ENCODE measurements around the gene INTS2. TPM values are rescaled to one million over a fixed set of nuclear protein-coding genes. Genes with fewer than 3 reads are reported as not detected.
"Not testable (repeated sequence)": the region's sequence is repeated elsewhere in the genome, so short reads cannot be mapped to it uniquely, and the experiment has no call there.

Gene INTS2
- total RNA-seq, 1 donor from 2014 or later, result 9.5 TPM

DNA sequence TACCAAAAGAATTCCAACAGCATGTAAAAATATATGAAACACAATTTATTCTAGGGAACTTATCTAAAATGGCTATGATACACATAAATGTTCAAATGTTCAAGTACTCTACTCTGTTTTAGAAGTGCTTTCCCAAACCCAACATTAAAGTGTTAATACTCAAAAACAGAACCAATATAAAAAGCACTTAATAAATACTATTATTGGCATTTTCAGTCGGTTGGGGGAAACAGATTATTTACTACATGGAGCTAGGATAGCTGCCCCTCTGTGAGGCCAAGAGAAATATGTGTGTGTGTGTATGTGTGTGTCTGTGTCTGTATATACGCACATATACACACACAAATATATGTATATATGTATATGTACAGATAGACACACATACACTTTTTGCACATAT lies 32.4 kb downstream of the INTS2 start:
- no peak overlapping the region for H3K4me3 Mint-ChIP-seq (ENCODE audit: unreplicated experiment)
- H3K27ac Mint-ChIP-seq (ENCODE audit: unreplicated experiment), result no peak overlapping the region
- DNase-seq (ENCODE audit: low spot score), result no peak
- H3K9me3 Mint-ChIP-seq (ENCODE audit: low read depth), result no peaks in the 10 kb centered on the region
- H3K36me3 Mint-ChIP-seq (ENCODE audit: low read depth), result peaks cover 11% of the 10 kb centered on the region
- no peaks in the 10 kb centered on the region for H3K4me1 Mint-ChIP-seq (ENCODE audit: low read depth)
- no peaks in the 10 kb centered on the region for H3K27me3 Mint-ChIP-seq (ENCODE audit: low read depth)
- TF ChIP-seq, protein P1, sequence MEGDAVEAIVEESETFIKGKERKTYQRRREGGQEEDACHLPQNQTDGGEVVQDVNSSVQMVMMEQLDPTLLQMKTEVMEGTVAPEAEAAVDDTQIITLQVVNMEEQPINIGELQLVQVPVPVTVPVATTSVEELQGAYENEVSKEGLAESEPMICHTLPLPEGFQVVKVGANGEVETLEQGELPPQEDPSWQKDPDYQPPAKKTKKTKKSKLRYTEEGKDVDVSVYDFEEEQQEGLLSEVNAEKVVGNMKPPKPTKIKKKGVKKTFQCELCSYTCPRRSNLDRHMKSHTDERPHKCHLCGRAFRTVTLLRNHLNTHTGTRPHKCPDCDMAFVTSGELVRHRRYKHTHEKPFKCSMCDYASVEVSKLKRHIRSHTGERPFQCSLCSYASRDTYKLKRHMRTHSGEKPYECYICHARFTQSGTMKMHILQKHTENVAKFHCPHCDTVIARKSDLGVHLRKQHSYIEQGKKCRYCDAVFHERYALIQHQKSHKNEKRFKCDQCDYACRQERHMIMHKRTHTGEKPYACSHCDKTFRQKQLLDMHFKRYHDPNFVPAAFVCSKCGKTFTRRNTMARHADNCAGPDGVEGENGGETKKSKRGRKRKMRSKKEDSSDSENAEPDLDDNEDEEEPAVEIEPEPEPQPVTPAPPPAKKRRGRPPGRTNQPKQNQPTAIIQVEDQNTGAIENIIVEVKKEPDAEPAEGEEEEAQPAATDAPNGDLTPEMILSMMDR (IDR thresholded peaks at IDR 0.05), result no peak

DNA sequence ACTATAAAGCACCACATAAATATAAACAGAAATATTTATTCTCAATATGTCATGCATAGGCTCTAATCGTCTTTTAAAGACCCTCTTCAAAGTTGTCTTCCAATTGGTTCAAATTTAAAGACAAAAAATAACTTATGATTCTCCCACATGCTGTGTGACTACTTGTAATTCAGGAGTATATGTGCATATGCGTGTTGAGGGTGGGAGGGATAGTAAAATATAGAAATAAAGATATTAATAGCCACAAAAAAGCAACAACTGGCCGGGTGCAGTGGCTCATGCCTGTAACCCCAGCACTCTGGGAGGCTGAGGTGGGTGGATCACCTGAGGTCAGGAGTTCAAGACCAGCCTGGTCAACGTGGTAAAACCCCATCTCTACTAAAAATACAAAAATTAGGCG lies 33.5 kb downstream of the INTS2 start:
- not testable (repeated sequence) for H3K4me1 Mint-ChIP-seq (ENCODE audit: low read depth); H3K9me3 Mint-ChIP-seq (ENCODE audit: low read depth); H3K27me3 Mint-ChIP-seq (ENCODE audit: low read depth); DNase-seq (ENCODE audit: low spot score); H3K36me3 Mint-ChIP-seq (ENCODE audit: low read depth); H3K4me3 Mint-ChIP-seq (ENCODE audit: unreplicated experiment); H3K27ac Mint-ChIP-seq (ENCODE audit: unreplicated experiment)

DNA sequence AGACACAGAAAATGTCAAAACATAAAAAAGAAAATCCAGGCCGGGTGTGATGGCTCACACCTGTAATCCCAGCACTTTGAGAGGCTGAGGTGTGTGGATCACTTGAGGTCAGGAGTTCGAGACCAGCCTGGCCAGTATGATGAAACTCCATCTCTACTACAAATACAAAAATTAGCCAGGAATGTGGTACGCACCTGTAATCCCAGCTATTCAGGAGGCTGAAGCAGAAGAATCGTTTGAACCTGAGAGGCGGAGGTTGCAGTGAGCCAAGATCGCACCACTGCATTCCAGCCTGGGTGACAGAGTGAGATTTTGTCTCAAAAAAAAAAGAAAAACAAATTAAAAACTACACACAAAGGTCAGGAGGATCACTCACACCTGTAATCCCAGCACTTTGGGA lies 40.0 kb downstream of the INTS2 start:
- not testable (repeated sequence) for H3K27me3 Mint-ChIP-seq (ENCODE audit: low read depth); DNase-seq (ENCODE audit: low spot score); H3K4me3 Mint-ChIP-seq (ENCODE audit: unreplicated experiment); H3K9me3 Mint-ChIP-seq (ENCODE audit: low read depth); H3K27ac Mint-ChIP-seq (ENCODE audit: unreplicated experiment); H3K4me1 Mint-ChIP-seq (ENCODE audit: low read depth)
- H3K36me3 Mint-ChIP-seq (ENCODE audit: low read depth), result peaks cover 18% of the 10 kb centered on the region

DNA sequence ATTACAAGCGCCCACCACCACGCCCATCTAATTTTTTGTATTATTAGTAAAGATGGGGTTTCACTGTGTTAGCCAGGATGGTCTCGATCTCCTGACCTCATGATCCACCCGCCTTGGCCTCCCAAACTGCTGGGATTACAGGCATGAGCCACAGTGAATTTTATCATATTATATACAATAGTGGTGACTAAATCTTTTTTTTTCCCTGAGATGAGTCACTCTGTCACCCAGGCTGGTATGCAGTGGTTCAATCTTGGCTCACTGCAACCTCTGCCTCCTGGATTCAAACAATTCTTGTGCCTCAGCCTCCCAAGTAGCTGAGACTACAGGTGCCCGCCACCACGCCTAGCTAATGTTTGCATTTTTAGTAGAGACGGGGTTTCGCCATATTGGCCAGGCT lies 41.9 kb downstream of the INTS2 start:
- not testable (repeated sequence) for H3K27me3 Mint-ChIP-seq (ENCODE audit: low read depth); H3K9me3 Mint-ChIP-seq (ENCODE audit: low read depth); H3K4me3 Mint-ChIP-seq (ENCODE audit: unreplicated experiment); DNase-seq (ENCODE audit: low spot score); H3K27ac Mint-ChIP-seq (ENCODE audit: unreplicated experiment); H3K4me1 Mint-ChIP-seq (ENCODE audit: low read depth)
- H3K36me3 Mint-ChIP-seq (ENCODE audit: low read depth), result peaks cover 14% of the 10 kb centered on the region

DNA sequence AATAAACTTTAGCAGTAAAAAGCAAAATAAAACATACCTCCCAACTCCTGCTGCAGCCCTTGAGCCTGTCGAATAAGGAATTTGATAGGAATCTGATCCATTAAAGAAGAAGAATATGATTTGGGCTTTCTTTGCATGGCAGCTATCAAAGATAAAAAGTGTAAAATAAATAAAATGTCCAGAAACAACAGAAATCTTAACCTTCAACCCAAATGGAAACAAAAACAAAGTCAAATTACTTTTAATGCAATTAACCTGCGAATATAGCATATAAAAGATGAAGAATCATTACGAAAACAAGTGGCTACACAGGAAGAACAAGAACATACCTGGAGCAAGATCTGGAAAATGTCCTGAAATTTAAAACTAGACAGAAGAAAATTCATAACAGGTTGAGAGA lies 42.9 kb downstream of the INTS2 start:
- Mint-ChIP-seq H3K27me3 (ENCODE audit: low read depth) (no peaks in the 10 kb centered on the region), H3K36me3 (ENCODE audit: low read depth) (peaks cover 12% of the 10 kb centered on the region), H3K9me3 (ENCODE audit: low read depth) (peaks cover 4% of the 10 kb centered on the region), H3K4me3 (ENCODE audit: unreplicated experiment) (no peak overlapping the region), H3K27ac (ENCODE audit: unreplicated experiment) (no peak overlapping the region), H3K4me1 (ENCODE audit: low read depth) (no peaks in the 10 kb centered on the region)
- TF ChIP-seq, protein P1 (IDR thresholded peaks at IDR 0.05), result no peak
- no peak for DNase-seq (ENCODE audit: low spot score)

DNA sequence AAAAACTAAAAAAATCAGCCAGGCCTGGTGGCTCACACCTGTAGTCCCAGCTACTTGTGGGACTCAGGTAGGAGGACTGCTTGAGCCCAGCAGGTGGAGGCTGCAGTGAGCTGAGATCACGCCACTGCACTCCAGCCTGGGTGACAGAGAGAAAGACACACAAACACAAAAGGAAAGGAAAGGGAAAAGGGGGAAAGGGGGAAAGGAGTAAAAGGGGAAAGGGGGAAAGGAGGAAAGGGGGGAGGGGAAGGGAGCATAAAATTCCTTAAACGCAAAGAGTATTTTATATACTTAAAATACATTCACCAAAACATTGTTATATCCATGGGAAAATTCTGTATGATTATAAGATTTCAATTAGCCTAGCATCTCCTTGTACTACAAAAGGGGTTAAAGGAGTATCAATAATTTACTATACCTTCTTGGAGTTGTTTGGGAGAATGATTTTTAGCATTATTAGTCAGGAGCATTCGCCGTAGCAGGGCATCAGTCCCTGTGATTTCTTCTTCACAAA lies 47.1 kb downstream of the INTS2 start:
- Mint-ChIP-seq H3K4me1 (ENCODE audit: low read depth) (no peaks in the 10 kb centered on the region), H3K36me3 (ENCODE audit: low read depth) (peaks cover 9% of the 10 kb centered on the region), H3K9me3 (ENCODE audit: low read depth) (no peaks in the 10 kb centered on the region), H3K27me3 (ENCODE audit: low read depth) (no peaks in the 10 kb centered on the region), H3K27ac (ENCODE audit: unreplicated experiment) (no peak overlapping the region), H3K4me3 (ENCODE audit: unreplicated experiment) (no peak overlapping the region)
- DNase-seq (ENCODE audit: low spot score), result no peak
- TF ChIP-seq, protein P1 (IDR thresholded peaks at IDR 0.05), result no peak

DNA sequence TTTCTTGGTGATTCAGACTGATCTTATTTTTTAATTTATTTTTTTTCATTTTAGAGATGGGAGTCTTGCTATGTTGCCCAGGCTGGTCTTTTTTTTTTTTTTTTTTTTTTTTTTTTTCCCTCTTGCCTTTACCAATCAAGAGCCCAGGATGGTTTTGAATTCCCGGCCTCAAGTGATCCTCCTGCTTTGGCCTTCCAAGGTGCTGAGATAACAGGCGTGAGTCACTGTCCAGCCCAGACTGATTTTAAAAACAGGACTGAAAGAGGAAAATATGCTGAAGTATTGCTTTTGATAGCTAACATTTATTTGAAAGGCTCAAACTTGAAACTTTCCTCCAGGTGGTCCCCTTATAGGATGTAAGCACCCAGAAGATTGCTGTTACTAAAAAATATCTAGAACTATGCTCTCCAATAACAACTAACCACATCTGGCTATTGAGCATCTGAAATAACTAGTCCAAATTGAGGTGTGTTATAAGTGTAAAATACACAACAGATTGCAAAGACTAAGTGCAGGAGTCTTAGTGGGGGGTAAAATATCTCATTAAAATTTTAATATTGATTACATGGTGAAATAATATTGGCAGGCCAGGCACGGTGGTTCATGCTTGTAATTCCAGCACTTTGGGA lies 48.7 kb downstream of the INTS2 start:
- no peak overlapping the region for H3K27ac Mint-ChIP-seq (ENCODE audit: unreplicated experiment)
- TF ChIP-seq, protein P1 (IDR thresholded peaks at IDR 0.05), result no peak
- H3K27me3 Mint-ChIP-seq (ENCODE audit: low read depth), result no peaks in the 10 kb centered on the region
- H3K4me3 Mint-ChIP-seq (ENCODE audit: unreplicated experiment), result no peak overlapping the region
- H3K36me3 Mint-ChIP-seq (ENCODE audit: low read depth), result peaks cover 8% of the 10 kb centered on the region
- no peak for DNase-seq (ENCODE audit: low spot score)
- H3K4me1 Mint-ChIP-seq (ENCODE audit: low read depth), result no peaks in the 10 kb centered on the region
- no peaks in the 10 kb centered on the region for H3K9me3 Mint-ChIP-seq (ENCODE audit: low read depth)

All from chondrocyte (in vitro differentiated cells).